Measurements from ENCODE around the gene CTSF.

- TF ChIP-seq, protein P1, sequence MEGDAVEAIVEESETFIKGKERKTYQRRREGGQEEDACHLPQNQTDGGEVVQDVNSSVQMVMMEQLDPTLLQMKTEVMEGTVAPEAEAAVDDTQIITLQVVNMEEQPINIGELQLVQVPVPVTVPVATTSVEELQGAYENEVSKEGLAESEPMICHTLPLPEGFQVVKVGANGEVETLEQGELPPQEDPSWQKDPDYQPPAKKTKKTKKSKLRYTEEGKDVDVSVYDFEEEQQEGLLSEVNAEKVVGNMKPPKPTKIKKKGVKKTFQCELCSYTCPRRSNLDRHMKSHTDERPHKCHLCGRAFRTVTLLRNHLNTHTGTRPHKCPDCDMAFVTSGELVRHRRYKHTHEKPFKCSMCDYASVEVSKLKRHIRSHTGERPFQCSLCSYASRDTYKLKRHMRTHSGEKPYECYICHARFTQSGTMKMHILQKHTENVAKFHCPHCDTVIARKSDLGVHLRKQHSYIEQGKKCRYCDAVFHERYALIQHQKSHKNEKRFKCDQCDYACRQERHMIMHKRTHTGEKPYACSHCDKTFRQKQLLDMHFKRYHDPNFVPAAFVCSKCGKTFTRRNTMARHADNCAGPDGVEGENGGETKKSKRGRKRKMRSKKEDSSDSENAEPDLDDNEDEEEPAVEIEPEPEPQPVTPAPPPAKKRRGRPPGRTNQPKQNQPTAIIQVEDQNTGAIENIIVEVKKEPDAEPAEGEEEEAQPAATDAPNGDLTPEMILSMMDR (IDR thresholded peaks at IDR 0.05; ENCODE audit: poor library complexity) = peak; percentile 68
- TF ChIP-seq EZH2 (IDR thresholded peaks at IDR 0.05; ENCODE audit: borderline replicate concordance) (no peak), EZH2phosphoT487 (IDR thresholded peaks at IDR 0.05; ENCODE audit: low read depth, severe bottlenecking, unreplicated experiment) (no peak)
Measured at GRCh38 chr11:66592457-66593302, 24.3 kb upstream of the CTSF start, which contains the start of the genes CCDC87 and CCS.
